Measurements from ENCODE around the gene MCF2L2.

Gene MCF2L2

GRCh38 chr3:183340222-183340621 lies 88.2 kb downstream of the MCF2L2 start:
- no peak for DNase-seq (ENCODE audit: low read depth, low spot score)
- H3K4me3 ChIP-seq (ENCODE audit: low read length): no peak overlapping the region

- no peak for DNase-seq (ENCODE audit: low read depth, low spot score)
- H3K4me3 ChIP-seq (ENCODE audit: low read length): no peak overlapping the region
Observed at GRCh38 chr3:183339461-183340086, 88.8 kb downstream of the MCF2L2 start.

DNA sequence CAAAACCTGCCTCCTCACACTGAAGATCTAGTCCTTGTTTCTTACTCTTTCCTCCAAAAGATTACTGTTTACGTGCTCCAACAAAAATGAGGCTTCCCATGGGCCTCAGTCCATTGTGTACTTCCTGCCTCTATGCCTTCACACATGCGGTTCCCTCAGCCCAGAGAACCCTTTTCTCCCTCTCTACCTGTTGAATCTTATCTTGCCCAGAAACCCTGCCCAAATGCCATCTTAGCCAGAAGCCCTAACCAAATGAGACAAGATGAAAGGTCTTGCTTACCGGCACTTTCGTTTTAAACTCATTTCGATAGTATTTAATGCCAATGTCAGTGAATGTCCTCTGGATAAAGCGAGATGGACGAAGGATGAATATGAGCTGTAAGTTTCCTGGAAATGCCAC lies 89.9 kb downstream of the MCF2L2 start:
- no peak overlapping the region for H3K4me3 ChIP-seq (ENCODE audit: low read length)
- no peak for DNase-seq (ENCODE audit: low read depth, low spot score)

GRCh38 chr3:183332487-183332886 lies 95.9 kb downstream of the MCF2L2 start:
- H3K4me3 ChIP-seq (ENCODE audit: low read length): no peak overlapping the region

DNA sequence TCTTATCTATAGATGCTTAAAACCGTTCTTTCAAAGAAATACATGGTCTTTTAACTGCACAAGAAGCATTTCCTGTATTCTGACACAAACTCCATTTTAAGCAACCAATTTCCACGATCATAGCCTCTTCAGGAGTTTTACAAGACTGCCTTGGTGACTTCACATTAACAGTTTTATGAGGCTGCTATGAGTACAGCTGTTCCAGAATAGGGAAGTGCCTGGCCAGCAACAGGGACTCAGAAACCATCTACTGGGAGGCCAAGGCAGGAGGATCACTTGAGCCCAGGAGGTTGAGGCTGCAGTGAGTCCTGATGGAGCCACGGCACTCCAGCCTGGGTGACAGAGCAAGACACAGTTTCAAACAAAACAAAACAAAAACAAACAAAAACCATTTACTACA lies 96.9 kb downstream of the MCF2L2 start:
- H3K4me3 ChIP-seq (ENCODE audit: low read length): no peak overlapping the region
- DNase-seq (ENCODE audit: low read depth, low spot score): no peak

More at GRCh38 chr3:183332487-183332886, 95.9 kb downstream of the MCF2L2 start:
- no peak for DNase-seq (ENCODE audit: low read depth, low spot score)

- DNase-seq (ENCODE audit: low read depth, low spot score): peak; percentile 50
Observed at GRCh38 chr3:183330881-183331280, 97.5 kb downstream of the MCF2L2 start.

DNA sequence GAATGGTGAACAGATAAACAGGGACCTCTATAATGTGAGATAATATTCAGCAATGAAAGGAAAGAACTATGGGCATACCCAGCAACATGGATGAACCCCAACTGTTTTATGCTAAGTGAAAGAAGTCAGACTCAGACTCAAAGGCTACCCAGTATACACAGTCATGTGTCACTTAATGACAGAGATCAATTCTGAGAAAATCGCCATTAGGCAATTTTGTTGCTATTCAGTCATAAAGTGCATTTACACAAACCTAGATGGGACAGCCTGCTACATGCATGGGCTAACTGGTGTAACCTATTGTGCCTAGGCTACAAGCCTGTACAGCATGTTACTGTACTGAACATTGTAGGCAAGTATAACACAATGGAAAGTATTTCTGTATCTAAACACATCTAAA lies 98.9 kb downstream of the MCF2L2 start:
- no peak for DNase-seq (ENCODE audit: low read depth, low spot score)
- H3K4me3 ChIP-seq (ENCODE audit: low read length): no peak overlapping the region

More at GRCh38 chr3:183330881-183331280, 97.5 kb downstream of the MCF2L2 start:
- no peak overlapping the region for H3K4me3 ChIP-seq (ENCODE audit: low read length)

- H3K4me3 ChIP-seq (ENCODE audit: low read length): no peak overlapping the region
- DNase-seq (ENCODE audit: low read depth, low spot score): no peak
Observed at GRCh38 chr3:183328823-183329222, 99.6 kb downstream of the MCF2L2 start.

DNA sequence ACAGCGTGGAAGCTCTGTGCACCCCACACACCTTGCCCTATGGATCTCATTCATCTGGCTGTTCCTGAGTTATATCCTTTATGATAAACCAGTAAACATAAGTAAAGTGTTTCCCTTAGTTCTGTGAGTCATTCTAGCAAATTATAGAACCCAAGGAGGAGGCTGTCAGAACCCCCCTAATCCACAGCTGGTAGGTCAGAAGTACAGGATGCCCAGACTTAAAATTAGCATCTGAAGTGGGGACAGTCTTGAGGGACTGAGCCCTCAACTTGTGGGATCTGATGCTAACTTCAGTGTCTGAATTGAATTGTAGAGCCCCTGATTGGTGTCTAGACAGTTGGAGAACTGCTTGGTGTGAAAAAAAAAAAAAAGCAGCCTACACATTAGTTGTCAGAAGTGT lies 100.3 kb downstream of the MCF2L2 start:
- DNase-seq (ENCODE audit: low read depth, low spot score): no peak
- no peak overlapping the region for H3K4me3 ChIP-seq (ENCODE audit: low read length)

- H3K4me3 ChIP-seq (ENCODE audit: low read length): no peak overlapping the region
- DNase-seq (ENCODE audit: low read depth, low spot score): no peak
Observed at GRCh38 chr3:183327343-183327742, 101.1 kb downstream of the MCF2L2 start.

- no peak overlapping the region for H3K4me3 ChIP-seq (ENCODE audit: low read length)
- DNase-seq (ENCODE audit: low read depth, low spot score): no peak
Observed at GRCh38 chr3:183324083-183324482, 104.3 kb downstream of the MCF2L2 start.

DNA sequence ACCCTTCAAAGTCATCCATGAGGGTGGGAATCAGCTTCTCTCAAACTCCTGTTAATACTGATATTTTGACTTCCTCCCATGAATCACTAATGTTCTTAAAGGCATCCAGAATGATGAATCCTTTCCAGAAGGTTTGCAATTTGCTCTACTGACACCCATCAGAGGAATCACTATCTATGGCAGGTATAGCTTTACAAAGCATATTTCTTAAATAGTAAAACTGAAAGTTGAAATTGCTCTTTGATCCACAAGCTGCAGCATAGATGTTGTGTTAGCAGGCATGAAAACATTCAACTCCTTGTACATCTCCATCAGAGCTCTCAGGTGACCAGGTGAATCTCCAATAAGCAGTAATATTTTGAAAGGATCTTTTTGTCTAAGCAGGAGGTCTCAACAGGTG lies 109.0 kb downstream of the MCF2L2 start:
- no peak overlapping the region for H3K4me3 ChIP-seq (ENCODE audit: low read length)
- DNase-seq (ENCODE audit: low read depth, low spot score): no peak

DNA sequence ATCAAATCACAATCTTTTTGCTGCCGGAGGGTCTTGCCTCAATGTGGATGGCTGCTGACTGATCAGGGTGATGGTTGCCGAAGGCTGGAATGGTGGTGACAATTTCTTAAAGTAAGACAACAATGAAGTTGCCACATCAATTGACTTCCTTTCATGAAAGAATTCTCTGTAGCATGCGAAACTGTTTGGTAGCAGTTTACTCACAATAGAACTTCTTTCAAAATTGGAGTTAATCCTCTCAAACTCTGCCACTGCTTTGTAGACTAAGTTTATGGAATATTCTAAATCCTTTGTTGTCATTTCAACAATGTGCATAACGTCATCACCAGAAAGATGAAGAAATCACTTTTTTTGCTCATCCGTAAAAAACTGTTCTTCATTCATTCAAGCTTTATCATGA lies 109.5 kb downstream of the MCF2L2 start:
- H3K4me3 ChIP-seq (ENCODE audit: low read length): no peak overlapping the region
- DNase-seq (ENCODE audit: low read depth, low spot score): peak; percentile 58

- no peak for DNase-seq (ENCODE audit: low read depth, low spot score)
- no peak overlapping the region for H3K4me3 ChIP-seq (ENCODE audit: low read length)
Observed at GRCh38 chr3:183317886-183318865, 110.2 kb downstream of the MCF2L2 start.

GRCh38 chr3:183317271-183317670 lies 111.1 kb downstream of the MCF2L2 start:
- no peak for DNase-seq (ENCODE audit: low read depth, low spot score)
- H3K4me3 ChIP-seq (ENCODE audit: low read length): no peak overlapping the region

DNA sequence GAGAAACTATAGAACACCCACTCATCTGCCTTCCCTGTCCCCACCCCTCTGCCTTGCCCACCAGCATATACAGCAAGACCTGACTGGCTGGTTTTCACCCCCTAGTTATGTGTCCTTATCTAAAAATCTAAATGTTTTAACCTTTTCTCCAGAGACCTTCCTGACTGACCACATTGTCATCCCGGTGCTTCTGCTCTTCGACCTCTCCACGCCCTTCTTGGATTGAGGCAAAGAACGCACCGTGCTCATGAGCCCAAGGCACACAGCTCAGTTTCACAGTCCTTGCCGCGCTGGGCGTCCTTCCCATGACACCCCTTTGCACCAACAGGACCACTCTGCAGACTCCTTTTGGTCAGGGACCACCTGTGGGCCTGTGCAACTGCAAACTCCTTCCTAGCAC lies 112.7 kb downstream of the MCF2L2 start:
- DNase-seq (ENCODE audit: low read depth, low spot score): no peak
- H3K4me3 ChIP-seq (ENCODE audit: low read length): no peak overlapping the region

GRCh38 chr3:183313764-183314163 lies 114.7 kb downstream of the MCF2L2 start:
- no peak overlapping the region for H3K4me3 ChIP-seq (ENCODE audit: low read length)
- DNase-seq (ENCODE audit: low read depth, low spot score): no peak

- no peak for DNase-seq (ENCODE audit: low read depth, low spot score)
- no peak overlapping the region for H3K4me3 ChIP-seq (ENCODE audit: low read length)
Observed at GRCh38 chr3:183313351-183313750, 115.1 kb downstream of the MCF2L2 start.

DNA sequence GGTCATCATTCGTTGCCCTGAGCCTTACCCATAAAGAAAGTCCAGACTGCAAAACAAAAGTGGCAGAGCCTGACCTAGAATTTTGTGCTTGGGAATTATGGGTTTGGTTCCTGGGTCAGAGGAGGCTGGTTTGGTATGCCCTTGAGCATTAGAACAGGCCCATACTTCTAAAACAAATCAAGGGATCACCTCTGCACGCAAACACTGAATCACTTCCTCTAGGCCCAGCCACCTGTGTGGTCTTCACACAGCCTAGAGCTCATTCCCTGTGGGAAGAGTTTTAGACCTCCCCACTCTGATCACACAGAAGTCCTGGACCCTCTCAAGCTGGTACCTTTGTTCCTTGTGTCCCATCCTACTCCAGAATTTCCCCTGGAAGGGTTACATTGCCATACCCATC lies 116.0 kb downstream of the MCF2L2 start:
- H3K4me3 ChIP-seq (ENCODE audit: low read length): no peak overlapping the region
- no peak for DNase-seq (ENCODE audit: low read depth, low spot score)

GRCh38 chr3:183310936-183311335 lies 117.5 kb downstream of the MCF2L2 start:
- no peak overlapping the region for H3K4me3 ChIP-seq (ENCODE audit: low read length)
- DNase-seq (ENCODE audit: low read depth, low spot score): no peak

All from Jurkat, Clone E6-1 (cell line).